Right renal cortex interstitium (tissue), 3 donors: ENCODE data around the gene DDI2. TPM values are rescaled to one million over a fixed set of nuclear protein-coding genes. Genes with fewer than 3 reads are reported as not detected.
"Not testable (repeated sequence)": the region's sequence is repeated elsewhere in the genome, so short reads cannot be mapped to it uniquely, and the experiment has no call there.

Experiments
- DNase-seq, 3 donors: peaks; one replicate each; pipeline ENCODE4 v3.0.0-alpha.2; 2013; ENCODE audit warnings: low read depth in 3 of 3, low spot score in 2 of 3
- polyA plus RNA-seq, 3 donors: library from polyadenylated mRNA; unstranded; fragments of 120-200 nt; gene quantifications; one replicate each; pipeline ENCODE4 v1.2.1, GENCODE V29; 2013; ENCODE audit not compliant: insufficient read length in 3 of 3

Gene DDI2
- polyA plus RNA-seq, 3 donors = 18.2 to 18.8 (median 18.3) TPM

- no peak for DNase-seq
Observed at GRCh38 chr1:15676688-15677661, 59.7 kb downstream of the DDI2 start.

DNA sequence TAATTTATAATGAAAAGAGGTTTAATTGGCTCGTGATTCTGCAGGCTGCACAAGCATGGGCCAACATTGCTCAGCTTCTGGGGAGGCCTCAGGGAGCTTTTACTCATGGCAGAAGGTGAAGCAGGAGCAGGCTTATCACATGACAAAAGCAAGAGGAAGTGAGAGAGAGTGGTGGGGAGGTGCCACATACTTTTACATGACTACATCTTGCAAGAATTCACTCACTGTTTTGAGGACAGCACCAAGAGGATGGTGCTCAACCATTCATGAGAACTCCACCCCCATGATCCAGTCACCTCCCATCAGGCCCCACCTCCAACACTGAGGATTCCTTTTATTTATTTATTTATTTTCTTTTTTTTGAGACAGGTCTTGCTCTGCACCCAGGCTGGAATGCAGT lies 61.3 kb downstream of the DDI2 start:
- no peak for DNase-seq

- DNase-seq = no peak
Observed at GRCh38 chr1:15680131-15680530, 62.9 kb downstream of the DDI2 start.

DNA sequence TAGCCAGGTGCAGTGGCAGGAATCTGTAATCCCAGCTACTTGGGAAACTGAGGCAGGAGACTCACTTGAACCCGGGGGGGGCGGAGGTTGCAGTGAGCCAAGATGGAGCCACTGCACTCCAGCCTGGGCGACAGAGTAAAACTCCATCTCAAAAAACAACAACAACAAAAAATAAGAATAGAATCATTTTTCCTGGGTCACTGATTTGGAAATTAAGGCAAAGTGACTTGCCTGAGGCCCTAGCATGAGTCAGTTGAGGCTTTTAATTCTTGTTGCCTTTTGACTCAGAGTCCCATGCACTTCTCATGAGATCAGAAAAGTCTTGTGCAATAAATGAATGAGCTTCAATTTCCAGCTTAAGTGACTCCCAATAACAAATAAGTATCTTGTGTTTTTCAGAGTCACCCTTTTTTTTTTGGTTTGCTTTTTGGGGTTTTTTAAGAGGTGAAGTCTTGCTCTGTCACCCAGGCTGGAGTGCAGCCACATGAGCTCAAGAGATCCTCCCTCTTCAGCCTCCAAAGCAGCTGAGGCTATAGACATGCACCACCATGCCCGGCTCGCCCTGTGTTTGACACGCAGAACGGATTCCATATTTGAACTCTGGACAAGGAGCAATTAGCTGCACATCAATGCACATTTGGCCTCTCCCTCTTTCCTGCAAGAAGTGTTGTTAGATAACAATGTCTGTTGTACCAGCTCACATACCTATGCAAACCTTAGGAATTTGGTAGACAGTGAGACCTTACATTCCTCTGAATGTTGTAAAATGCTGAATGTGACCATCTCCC lies 63.5 kb downstream of the DDI2 start:
- DNase-seq = no peak

GRCh38 chr1:15681349-15682292 lies 64.4 kb downstream of the DDI2 start:
- DNase-seq = no peak

DNA sequence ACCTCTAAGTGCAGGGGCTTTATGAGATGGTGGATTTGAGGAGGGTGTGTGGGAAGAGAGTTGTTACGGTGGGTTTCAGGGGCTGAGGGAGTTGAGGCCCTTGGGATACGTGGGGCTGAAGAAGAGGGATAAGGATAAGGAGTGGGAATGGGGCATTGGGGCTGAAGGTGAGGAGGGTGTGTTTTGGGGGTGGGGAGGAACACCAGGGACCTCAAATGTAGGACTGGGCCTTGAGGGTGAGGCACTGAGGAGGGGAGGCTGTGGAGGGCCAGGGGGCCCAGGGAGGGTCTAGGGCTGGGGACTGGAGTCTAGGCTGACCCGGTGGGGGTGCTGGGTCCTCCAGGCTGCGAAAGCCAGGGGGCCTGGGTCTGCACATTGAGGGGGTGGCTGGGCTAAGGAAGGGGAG lies 65.7 kb downstream of the DDI2 start:
- DNase-seq = no peak

GRCh38 chr1:15683345-15684039 lies 66.2 kb downstream of the DDI2 start:
- DNase-seq = no peak

GRCh38 chr1:15684042-15684461 lies 66.8 kb downstream of the DDI2 start, which contains the start of gene PLEKHM2:
TSS of gene PLEKHM2 (plus strand) at chr1:15684320. CDS start at chr1:15684559, 239 bp downstream.
- DNase-seq = no peak

- no peak for DNase-seq
Observed at GRCh38 chr1:15684468-15685291, 67.4 kb downstream of the DDI2 start.

DNA sequence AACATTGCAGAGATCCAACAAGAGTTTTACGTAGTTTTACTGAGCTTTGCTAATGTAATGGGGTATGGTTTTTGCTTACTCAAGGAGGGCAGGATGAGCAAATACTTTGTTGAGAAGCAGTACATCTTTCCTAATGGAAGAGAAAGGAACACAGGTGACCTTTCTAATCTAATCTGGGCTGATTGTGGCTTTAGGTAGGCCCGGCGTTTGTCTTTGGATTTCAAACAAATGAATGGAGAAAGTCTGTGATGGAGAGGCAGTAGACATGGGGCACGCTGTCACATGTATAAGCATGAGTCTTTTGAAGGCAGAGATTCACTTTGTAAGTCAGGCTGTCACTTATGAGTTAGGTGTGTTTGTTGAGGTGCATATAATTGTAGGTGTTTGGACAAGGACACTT lies 68.6 kb downstream of the DDI2 start:
- DNase-seq = no peak

DNA sequence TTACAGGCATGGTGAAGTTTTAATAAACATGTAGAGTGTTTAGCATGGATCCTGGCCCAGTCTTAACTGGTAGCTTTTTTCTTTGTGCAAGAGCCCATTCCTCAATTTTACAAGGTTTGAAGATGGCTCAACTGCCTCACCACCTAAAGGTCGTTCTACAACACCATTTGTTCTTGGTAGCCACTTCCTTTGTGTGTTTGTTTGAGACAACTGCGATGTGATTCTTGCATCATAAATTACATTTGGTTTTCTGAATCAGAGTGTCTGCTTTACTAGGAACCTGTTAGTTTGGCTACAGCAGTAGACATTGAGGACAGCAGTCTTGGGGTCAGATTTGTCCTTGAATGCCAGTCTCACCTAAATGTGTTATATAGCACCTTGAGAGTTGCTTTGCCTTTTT lies 70.2 kb downstream of the DDI2 start:
- DNase-seq = no peak

GRCh38 chr1:15690317-15690716 lies 73.1 kb downstream of the DDI2 start:
- DNase-seq = no peak

DNA sequence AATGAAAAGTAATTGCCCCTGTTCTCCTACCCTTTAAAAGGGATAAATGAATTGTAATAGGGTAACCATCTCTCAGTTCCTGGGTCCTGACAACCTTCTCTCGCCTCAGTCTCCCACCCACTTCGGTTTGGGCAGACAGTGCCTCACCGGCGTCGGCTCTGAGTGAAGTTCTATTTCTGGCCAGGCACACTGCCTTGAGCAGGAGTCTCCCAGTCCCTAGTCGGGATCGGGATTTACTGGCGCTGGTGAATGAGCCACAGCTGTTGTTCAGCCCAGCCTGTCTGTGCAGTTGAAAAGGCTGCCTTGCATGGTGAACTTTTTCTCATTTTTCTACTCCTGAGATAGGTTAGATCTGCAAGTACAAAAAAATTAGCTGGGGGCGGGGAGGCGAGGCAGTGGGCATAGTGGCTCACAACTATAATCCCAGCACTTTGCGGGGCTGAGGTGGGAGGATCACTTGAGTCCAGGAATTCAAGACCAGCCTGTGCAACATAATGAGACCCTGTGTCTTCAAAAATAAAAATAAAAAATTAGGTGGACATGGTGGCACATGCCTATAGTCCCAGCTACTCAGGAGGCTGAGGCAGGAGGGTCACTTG lies 74.3 kb downstream of the DDI2 start:
- no peak for DNase-seq

DNA sequence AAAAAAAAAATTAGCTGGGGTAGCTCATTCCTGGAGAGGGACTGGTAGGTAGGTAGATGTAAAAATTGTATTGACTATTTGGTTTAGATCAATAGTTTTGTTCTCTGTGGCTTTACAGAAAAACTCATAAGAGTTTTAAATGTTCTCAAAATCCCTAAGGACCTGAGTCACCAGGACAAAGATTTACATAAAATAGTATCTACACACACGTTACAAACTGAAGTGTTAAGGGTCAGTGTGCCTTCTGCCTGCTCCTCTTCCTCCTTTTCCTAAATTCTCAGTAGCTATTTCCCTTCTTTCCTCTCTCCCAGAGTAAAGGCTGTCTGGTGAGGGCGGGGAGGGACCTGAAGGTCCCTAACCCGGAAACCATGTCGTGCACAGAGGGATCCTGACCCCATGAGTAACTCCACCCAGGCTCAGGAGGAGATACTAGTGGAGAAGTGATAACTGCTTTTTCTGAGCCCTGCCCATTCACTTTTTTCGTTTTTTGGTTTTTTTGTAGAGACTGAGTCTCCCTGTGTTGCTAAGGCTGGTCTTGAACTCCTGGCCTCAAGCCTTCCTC lies 74.9 kb downstream of the DDI2 start:
- no peak for DNase-seq

- no peak for DNase-seq
Observed at GRCh38 chr1:15693371-15693770, 76.1 kb downstream of the DDI2 start.

DNA sequence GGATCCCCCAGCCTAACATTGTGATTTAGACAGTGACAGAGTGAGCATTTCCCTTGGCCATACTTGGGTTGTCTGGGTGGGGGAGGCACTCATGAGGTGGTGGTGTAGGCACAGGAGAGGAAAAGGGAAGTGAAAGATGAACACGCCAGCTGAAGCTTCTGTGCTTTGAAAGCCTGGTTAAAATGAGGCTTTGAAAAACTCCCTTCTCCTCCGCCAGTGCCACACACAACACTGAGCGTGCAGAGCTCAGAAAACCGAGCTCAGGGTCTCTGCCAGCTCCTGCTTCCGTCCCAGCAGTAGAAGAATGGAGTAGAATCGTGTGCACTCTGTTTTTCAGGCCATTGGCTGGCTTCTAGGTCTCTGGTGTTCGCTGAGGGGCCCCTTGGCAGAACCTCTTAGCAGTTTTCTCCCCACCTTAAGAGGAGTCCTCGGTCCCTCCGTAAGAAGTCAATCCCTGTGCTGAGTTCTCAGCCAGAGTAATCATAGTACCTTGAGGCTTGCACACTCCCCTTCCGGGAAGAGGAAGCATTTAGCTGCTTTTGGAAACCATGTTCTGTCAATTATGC lies 79.8 kb downstream of the DDI2 start:
- DNase-seq = no peak

GRCh38 chr1:15698201-15698600 lies 80.9 kb downstream of the DDI2 start:
- DNase-seq = no peak

GRCh38 chr1:15699321-15699720 lies 82.1 kb downstream of the DDI2 start:
- DNase-seq = not testable (repeated sequence)
